ENCODE results near the gene ATXN1. TPM values are rescaled to one million over a fixed set of nuclear protein-coding genes. Genes with fewer than 3 reads are reported as not detected.
"Not testable (repeated sequence)": the region's sequence is repeated elsewhere in the genome, so short reads cannot be mapped to it uniquely, and the experiment has no call there.

The ATXN1 gene
- total and polyA plus RNA-seq, 2 experiments from 2014 or later: 14.2 to 20.1 TPM

GRCh38 chr6:16259604-16260003 lies 501.7 kb downstream of the ATXN1 start:
- H3K9me2 ChIP-seq (ENCODE audit: insufficient read depth); H3K4me2 ChIP-seq (ENCODE audit: unreplicated experiment); H2AFZ ChIP-seq; in situ Hi-C loops (cut with MboI); H4K20me1 ChIP-seq (ENCODE audit: insufficient read depth); H3K4me1 ChIP-seq (ENCODE audit: insufficient read depth); H3K9me3 ChIP-seq (ENCODE audit: low read depth); DNase-seq; H3K36me3 ChIP-seq (ENCODE audit: low read depth); H3K4me3 ChIP-seq; H3K79me2 ChIP-seq (ENCODE audit: insufficient read depth); H3F3A ChIP-seq (ENCODE audit: insufficient read depth); H3K27ac ChIP-seq; H3K27me3 ChIP-seq (replicated peaks; ENCODE audit: insufficient read depth); H3K9ac ChIP-seq: not testable (repeated sequence)
- WGBS, 2 experiments (ENCODE audit: low coverage in 1 of 2, low lambda C conversion rate in 2 of 2, missing lambda C conversion rate in 2 of 2): 90 to 96% methylated on average over 2 of the region's 3 CpGs

- no peaks in the 10 kb centered on the region for H3K9me2 ChIP-seq (ENCODE audit: insufficient read depth)
- no peaks in the 10 kb centered on the region for H3K27me3 ChIP-seq (replicated peaks; ENCODE audit: insufficient read depth)
- TF ChIP-seq EZH2 (IDR thresholded peaks at IDR 0.05; ENCODE audit: insufficient read depth, poor library complexity, severe bottlenecking): no peak
- no peak for TF ChIP-seq EZH2phosphoT487 (IDR thresholded peaks at IDR 0.05; ENCODE audit: insufficient read depth, low read depth)
- H4K20me1 ChIP-seq (ENCODE audit: insufficient read depth): no peaks in the 10 kb centered on the region
- no peaks in the 10 kb centered on the region for H3K36me3 ChIP-seq (ENCODE audit: low read depth)
- no peaks in the 10 kb centered on the region for H3K9me3 ChIP-seq (ENCODE audit: low read depth)
- no peak overlapping the region for H3K27ac ChIP-seq
- no peaks in the 10 kb centered on the region for H3F3A ChIP-seq (ENCODE audit: insufficient read depth)
- H2AFZ ChIP-seq: no peak overlapping the region
- 32 to 37% methylated on average over 6 of the region's 6 CpGs for WGBS, 2 experiments (ENCODE audit: low coverage in 1 of 2, low lambda C conversion rate in 2 of 2, missing lambda C conversion rate in 2 of 2)
- DNase-seq: no peak
- no peak overlapping the region for H3K4me2 ChIP-seq (ENCODE audit: unreplicated experiment)
- H3K9ac ChIP-seq: no peak overlapping the region
- in situ Hi-C loops (cut with MboI): no loop called here
- no peaks in the 10 kb centered on the region for H3K79me2 ChIP-seq (ENCODE audit: insufficient read depth)
- H3K4me1 ChIP-seq (ENCODE audit: insufficient read depth): no peaks in the 10 kb centered on the region
- H3K4me3 ChIP-seq: no peak overlapping the region
These were observed 502.6 kb downstream of the ATXN1 start for GRCh38 chr6:16258709-16259075.

GRCh38 chr6:16257999-16258708 lies 503.1 kb downstream of the ATXN1 start:
- Histone ChIP-seq H4K20me1 (ENCODE audit: insufficient read depth) (no peaks in the 10 kb centered on the region), H3F3A (ENCODE audit: insufficient read depth) (no peaks in the 10 kb centered on the region), H3K9me2 (ENCODE audit: insufficient read depth) (no peaks in the 10 kb centered on the region), H3K9ac (no peak overlapping the region), H3K36me3 (ENCODE audit: low read depth) (no peaks in the 10 kb centered on the region), H3K79me2 (ENCODE audit: insufficient read depth) (no peaks in the 10 kb centered on the region), H3K4me3 (no peak overlapping the region), H3K27me3 (replicated peaks; ENCODE audit: insufficient read depth) (no peaks in the 10 kb centered on the region), H2AFZ (no peak overlapping the region), H3K4me1 (ENCODE audit: insufficient read depth) (no peaks in the 10 kb centered on the region), H3K9me3 (ENCODE audit: low read depth) (no peaks in the 10 kb centered on the region), H3K27ac (no peak overlapping the region), H3K4me2 (ENCODE audit: unreplicated experiment) (no peak overlapping the region)
- WGBS, 2 experiments (ENCODE audit: low coverage in 1 of 2, low lambda C conversion rate in 2 of 2, missing lambda C conversion rate in 2 of 2): 36 to 37% methylated on average over 7 of the region's 7 CpGs
- DNase-seq: no peak
- TF ChIP-seq EZH2phosphoT487 (IDR thresholded peaks at IDR 0.05; ENCODE audit: insufficient read depth, low read depth) (no peak), EZH2 (IDR thresholded peaks at IDR 0.05; ENCODE audit: insufficient read depth, poor library complexity, severe bottlenecking) (no peak)
- in situ Hi-C loops (cut with MboI): no loop called here

GRCh38 chr6:16256781-16257180 lies 504.5 kb downstream of the ATXN1 start:
- Histone ChIP-seq H3K79me2 (ENCODE audit: insufficient read depth) (no peaks in the 10 kb centered on the region), H3K4me1 (ENCODE audit: insufficient read depth) (no peaks in the 10 kb centered on the region), H2AFZ (no peak overlapping the region), H3K36me3 (ENCODE audit: low read depth) (no peaks in the 10 kb centered on the region), H3K4me2 (ENCODE audit: unreplicated experiment) (no peak overlapping the region), H3K9ac (no peak overlapping the region), H3K9me2 (ENCODE audit: insufficient read depth) (no peaks in the 10 kb centered on the region), H4K20me1 (ENCODE audit: insufficient read depth) (no peaks in the 10 kb centered on the region), H3K27ac (no peak overlapping the region), H3K27me3 (replicated peaks; ENCODE audit: insufficient read depth) (no peaks in the 10 kb centered on the region), H3K4me3 (no peak overlapping the region), H3F3A (ENCODE audit: insufficient read depth) (no peaks in the 10 kb centered on the region), H3K9me3 (ENCODE audit: low read depth) (no peaks in the 10 kb centered on the region)
- TF ChIP-seq EZH2phosphoT487 (IDR thresholded peaks at IDR 0.05; ENCODE audit: insufficient read depth, low read depth) (no peak), EZH2 (IDR thresholded peaks at IDR 0.05; ENCODE audit: insufficient read depth, poor library complexity, severe bottlenecking) (no peak)
- no peak for DNase-seq
- in situ Hi-C loops (cut with MboI): no loop called here
- 81 to 91% methylated on average over 2 of the region's 2 CpGs for WGBS, 2 experiments (ENCODE audit: low coverage in 1 of 2, low lambda C conversion rate in 2 of 2, missing lambda C conversion rate in 2 of 2)

GRCh38 chr6:16254535-16254934 lies 506.7 kb downstream of the ATXN1 start:
- H3K9ac ChIP-seq: no peak overlapping the region
- WGBS, 2 experiments (ENCODE audit: low coverage in 1 of 2, low lambda C conversion rate in 2 of 2, missing lambda C conversion rate in 2 of 2): 93 to 94% methylated on average over 9 of the region's 9 CpGs
- no peaks in the 10 kb centered on the region for H3K9me3 ChIP-seq (ENCODE audit: low read depth)
- no peaks in the 10 kb centered on the region for H3K9me2 ChIP-seq (ENCODE audit: insufficient read depth)
- H4K20me1 ChIP-seq (ENCODE audit: insufficient read depth): no peaks in the 10 kb centered on the region
- no peaks in the 10 kb centered on the region for H3K36me3 ChIP-seq (ENCODE audit: low read depth)
- H3K27me3 ChIP-seq (replicated peaks; ENCODE audit: insufficient read depth): no peaks in the 10 kb centered on the region
- H3K27ac ChIP-seq: no peak overlapping the region
- in situ Hi-C loops (cut with MboI): no loop called here
- H3K4me3 ChIP-seq: no peak overlapping the region
- H3K4me1 ChIP-seq (ENCODE audit: insufficient read depth): no peaks in the 10 kb centered on the region
- no peak overlapping the region for H2AFZ ChIP-seq
- no peaks in the 10 kb centered on the region for H3F3A ChIP-seq (ENCODE audit: insufficient read depth)
- no peaks in the 10 kb centered on the region for H3K79me2 ChIP-seq (ENCODE audit: insufficient read depth)
- TF ChIP-seq EZH2phosphoT487 (IDR thresholded peaks at IDR 0.05; ENCODE audit: insufficient read depth, low read depth) (no peak), EZH2 (IDR thresholded peaks at IDR 0.05; ENCODE audit: insufficient read depth, poor library complexity, severe bottlenecking) (no peak)
- no peak overlapping the region for H3K4me2 ChIP-seq (ENCODE audit: unreplicated experiment)
- no peak for DNase-seq

All from GM23248 (cell line).